GM21526 (cell line): ENCODE results near the gene PTPN6.

Experiments
- ATAC-seq: cut with Tn5 transposase; IDR thresholded peaks from one replicate; pipeline ENCODE4 v1.9.1; 2021; ENCODE audit warnings: moderate library complexity; ENCODE audit not compliant: unreplicated experiment, low FRiP score

The PTPN6 gene

GRCh38 chr12:6938353-6939190, 12.6 kb upstream of the PTPN6 start:
- no peak for ATAC-seq

GRCh38 chr12:6939191-6939540, 12.0 kb upstream of the PTPN6 start:
- ATAC-seq, result no peak

GRCh38 chr12:6941267-6941666, 9.9 kb upstream of the PTPN6 start:
- no peak for ATAC-seq

GRCh38 chr12:6941782-6942181, 9.4 kb upstream of the PTPN6 start:
- no peak for ATAC-seq

- no peak for ATAC-seq
These were observed 8.9 kb upstream of the PTPN6 start for GRCh38 chr12:6942331-6942665.

GRCh38 chr12:6943389-6943721, 7.8 kb upstream of the PTPN6 start:
- peak; percentile 25 for ATAC-seq

GRCh38 chr12:6943722-6944380, 7.3 kb upstream of the PTPN6 start, which contains the start of the genes C12orf57 and RNU7-1:
Gene C12orf57, plus strand, starts transcription at chr12:6944022. Its CDS starts 100 bp downstream, at chr12:6944122.
Gene RNU7-1, plus strand, starts transcription at chr12:6943816.
- peak; percentile 23 for ATAC-seq

GRCh38 chr12:6944381-6945186, 6.6 kb upstream of the PTPN6 start:
- ATAC-seq, result peak; percentile 47

- ATAC-seq, result no peak
These were observed 5.5 kb upstream of the PTPN6 start for GRCh38 chr12:6945613-6946012.

- no peak for ATAC-seq
These were observed 4.9 kb upstream of the PTPN6 start for GRCh38 chr12:6946033-6946919.

- ATAC-seq, result no peak
These were observed 4.2 kb upstream of the PTPN6 start for GRCh38 chr12:6946920-6947374.

GRCh38 chr12:6947615-6948014, 3.5 kb upstream of the PTPN6 start:
- no peak for ATAC-seq

GRCh38 chr12:6948873-6949594, 2.1 kb upstream of the PTPN6 start:
- ATAC-seq, result no peak

- ATAC-seq, result no peak
These were observed 755 bp upstream of the PTPN6 start for GRCh38 chr12:6950401-6950801.

- ATAC-seq, result no peak
These were observed 480 bp downstream of the PTPN6 start for GRCh38 chr12:6951551-6952120.

- ATAC-seq, result no peak
These were observed 1.1 kb downstream of the PTPN6 start for GRCh38 chr12:6952121-6952862.

- no peak for ATAC-seq
These were observed 1.8 kb downstream of the PTPN6 start for GRCh38 chr12:6952863-6953441.
